Liver (tissue), 9 donors: ENCODE results near the gene ANGEL2. TPM values are rescaled to one million over a fixed set of nuclear protein-coding genes. Genes with fewer than 3 reads are reported as not detected.

Experiments
- DNase-seq: peaks from one replicate; pipeline ENCODE4 v3.0.0-alpha.2; 2017; ENCODE audit warnings: low spot score
- H3K27ac ChIP-seq, 2 donors: one replicate each; pipeline ENCODE4 v1.7.0; 2013; ENCODE audit warnings: inconsistent platforms in 2 of 2, low read length in 2 of 2, control low read depth in 1 of 2, low read depth in 1 of 2, mild to moderate bottlenecking in 1 of 2
- H3K27me3 ChIP-seq, 4 donors: one replicate each; pipeline versions ENCODE4 v1.6.1 to v1.7.0; 2013; ENCODE audit warnings: low read length in 3 of 4, inconsistent platforms in 1 of 4, mild to moderate bottlenecking in 1 of 4, moderate library complexity in 1 of 4; ENCODE audit not compliant: control insufficient read depth in 4 of 4, insufficient read depth in 4 of 4
- H3K36me3 ChIP-seq, 4 donors: one replicate each; pipeline versions ENCODE4 v1.6.1 to v1.7.0; 2013; ENCODE audit warnings: low read length in 3 of 4, mild to moderate bottlenecking in 3 of 4, low read depth in 1 of 4, moderate library complexity in 1 of 4; ENCODE audit not compliant: control insufficient read depth in 4 of 4, insufficient read depth in 3 of 4
- H3K4me1 ChIP-seq, 4 donors: one replicate each; pipeline versions ENCODE4 v1.6.1 to v1.7.0; 2013; ENCODE audit warnings: low read length in 3 of 4, mild to moderate bottlenecking in 3 of 4, moderate library complexity in 1 of 4; ENCODE audit not compliant: control insufficient read depth in 4 of 4, insufficient read depth in 4 of 4
- H3K4me3 ChIP-seq, 3 donors: one replicate each; pipeline versions ENCODE4 v1.6.1 to v1.7.0; 2013; ENCODE audit warnings: low read length in 3 of 3, control low read depth in 1 of 3, low read depth in 1 of 3, mild to moderate bottlenecking in 1 of 3
- H3K9ac ChIP-seq, 2 donors: one replicate each; pipeline ENCODE4 v1.7.0; 2013; ENCODE audit warnings: low read length in 2 of 2, mild to moderate bottlenecking in 2 of 2, moderate library complexity in 2 of 2, control low read depth in 1 of 2, low read depth in 1 of 2
- H3K9me3 ChIP-seq, 4 donors: one replicate each; pipeline versions ENCODE4 v1.6.1 to v1.7.0; 2013; ENCODE audit warnings: low read length in 3 of 4; ENCODE audit not compliant: control insufficient read depth in 4 of 4
- ATF3 ChIP-seq: IDR thresholded peaks from 2 replicates; pipeline ENCODE4 v1.6.1; 2016; ENCODE audit warnings: antibody characterized with exemption
- CTCF ChIP-seq: fragments of 150-350 bp; IDR thresholded peaks from 2 replicates; pipeline ENCODE4 v1.5.1; 2017; ENCODE audit warnings: improper control_type of control experiment, low read depth, low read length; ENCODE audit not compliant: missing input control
- EGR1 ChIP-seq, 2 donors: IDR thresholded peaks; 2 replicates each; pipeline ENCODE4 v1.6.1; 2016 to 2018; ENCODE audit warnings: antibody characterized with exemption in 2 of 2, low read depth in 2 of 2
- FOXA1 ChIP-seq: IDR thresholded peaks from 2 replicates; pipeline ENCODE4 v1.6.1; 2016; ENCODE audit warnings: antibody characterized with exemption
- FOXA2 ChIP-seq: IDR thresholded peaks from 2 replicates; pipeline ENCODE4 v1.6.1; 2016; ENCODE audit warnings: antibody characterized with exemption
- GABPA ChIP-seq, 2 donors: IDR thresholded peaks in 1 of 2; conservative IDR thresholded peaks in 1 of 2; 2 replicates each; pipeline ENCODE4 v1.6.1; 2016; ENCODE audit warnings: antibody characterized with exemption in 2 of 2, mild to moderate bottlenecking in 1 of 2, moderate library complexity in 1 of 2
- HNF4A ChIP-seq, 2 donors: conservative IDR thresholded peaks; 2 replicates each; pipeline ENCODE4 v1.6.1; 2016; ENCODE audit warnings: antibody characterized with exemption in 2 of 2, mild to moderate bottlenecking in 2 of 2
- JUND ChIP-seq, 2 donors: IDR thresholded peaks; 2 replicates each; pipeline ENCODE4 v1.6.1; 2016; ENCODE audit warnings: antibody characterized with exemption in 2 of 2
- MAX ChIP-seq: IDR thresholded peaks from 2 replicates; pipeline ENCODE4 v1.6.1; 2016; ENCODE audit warnings: antibody characterized with exemption
- NR2F2 ChIP-seq: IDR thresholded peaks from 2 replicates; pipeline ENCODE4 v1.6.1; 2016; ENCODE audit warnings: antibody characterized with exemption
- RAD21 ChIP-seq, 2 donors: IDR thresholded peaks; 2 replicates each; pipeline ENCODE4 v1.6.1; 2016; ENCODE audit warnings: antibody characterized with exemption in 2 of 2, mild to moderate bottlenecking in 2 of 2
- RXRA ChIP-seq, 2 donors: IDR thresholded peaks; 2 replicates each; pipeline ENCODE4 v1.6.1; 2017 to 2018; ENCODE audit warnings: antibody characterized with exemption in 2 of 2, mild to moderate bottlenecking in 1 of 2
- TAF1 ChIP-seq: conservative IDR thresholded peaks from 2 replicates; pipeline ENCODE4 v1.6.1; 2016; ENCODE audit warnings: antibody characterized with exemption, mild to moderate bottlenecking
- YY1 ChIP-seq: IDR thresholded peaks from 2 replicates; pipeline ENCODE4 v1.6.1; 2016; ENCODE audit warnings: antibody characterized with exemption, mild to moderate bottlenecking
- ZBTB33 ChIP-seq: IDR thresholded peaks from 2 replicates; pipeline ENCODE4 v1.6.1; 2016; ENCODE audit warnings: antibody characterized with exemption
- WGBS: extraction: QIAGEN DNeasy Blood & Tissue Kit; methylation state at CpG from one replicate; pipeline ENCODE4 v1.1.7; 2013; 5-methylcytosine and 5-hydroxymethylcytosine counted together
- polyA plus RNA-seq, 2 donors: library from polyadenylated mRNA; stranded (reverse) in 1 of 2; unstranded in 1 of 2; fragments of 200-250 nt in 1 of 2; fragments of >200 nt in 1 of 2; fragmentation: Nextera tagmentation in 1 of 2; extraction: Ambion mirVana in 1 of 2; gene quantifications; one replicate each; pipeline versions ENCODE4 v1.2.1 to v1.2.3, GENCODE V29; 2013 to 2015
- total RNA-seq, 2 donors: library from RNA; depleted of rRNA; stranded (reverse); fragments of >200 nt; gene quantifications; one replicate each; pipeline ENCODE4 v1.2.3, GENCODE V29; 2014
- TF ChIP-seq, protein P1 (sequence below): IDR thresholded peaks from 2 replicates; pipeline ENCODE4 v1.6.1; 2016; ENCODE audit warnings: antibody characterized with exemption, mild to moderate bottlenecking
- donor health status: healthy.
- donor health status: healthy.
- donor health status: healthy.
- donor health status: healthy.
- donor health status: healthy.

Gene ANGEL2
- total and polyA plus RNA-seq, 4 donors, result 8.2 to 31.1 (median 16.4) TPM

- TF ChIP-seq YY1 (no peak), GABPA (IDR thresholded peaks at IDR 0.05 in 1 of 2, conservative IDR thresholded peaks at IDR 0.05 in 1 of 2) (no peak), NR2F2 (no peak), EGR1 (IDR thresholded peaks at IDR 0.05; ENCODE audit: low read depth in 2 of 2) (no peak), FOXA2 (no peak), RXRA (IDR thresholded peaks at IDR 0.05) (no peak)
These were observed 64.3 kb downstream of the ANGEL2 start (continued) for GRCh38 chr1:212951126-212951946.

DNA sequence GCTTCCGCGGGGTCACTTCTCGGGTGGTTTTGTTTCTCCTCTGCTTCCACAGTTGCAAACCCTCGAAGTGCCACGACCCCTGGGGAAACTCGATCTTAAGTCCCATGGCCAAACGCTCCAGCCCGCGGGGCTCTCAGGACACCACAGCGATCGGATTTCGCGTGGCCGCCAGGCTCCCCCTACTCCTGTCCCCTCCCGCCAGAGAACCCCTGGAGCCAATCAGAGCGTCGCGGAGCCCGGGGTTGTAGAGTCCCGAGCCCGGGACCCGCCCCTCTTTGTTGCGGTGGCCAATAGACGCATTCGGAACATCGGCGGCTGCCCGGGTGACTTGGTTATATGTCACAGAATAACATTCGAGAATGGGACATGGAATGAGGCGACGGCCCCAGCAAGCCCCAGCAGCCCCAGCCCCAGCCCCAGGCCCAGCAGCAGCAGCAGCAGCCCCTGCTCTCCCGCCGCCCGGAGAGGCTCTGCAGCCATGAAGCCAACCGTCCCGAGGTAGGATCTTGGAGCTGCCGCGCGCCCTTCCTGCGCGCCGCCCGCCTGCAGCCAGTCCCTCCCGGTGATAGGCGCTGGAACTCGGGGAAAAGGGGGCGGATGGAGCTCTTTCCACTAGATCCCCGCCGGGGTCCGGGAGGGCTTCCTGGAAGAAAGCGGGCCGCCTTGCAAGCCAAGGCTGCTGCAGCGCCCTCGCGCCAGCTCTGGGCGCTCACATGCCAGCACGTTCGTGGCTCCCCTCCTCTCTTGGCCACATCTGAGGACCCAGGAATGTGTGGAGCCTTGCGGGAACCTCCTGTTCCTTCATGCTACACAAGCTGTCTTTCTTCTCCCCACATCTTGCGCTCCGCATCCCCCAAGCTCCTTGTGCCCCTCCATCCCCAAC lies 65.2 kb downstream of the ANGEL2 start, which contains the start of gene VASH2:
VASH2 (plus strand) TSS at position 299 of the 883 bp plus-strand sequence. CDS start 1,002 bp downstream, outside the sequence.
- Histone ChIP-seq H3K4me1 (peaks cover 3 to 18% (median 9%) of the 10 kb centered on the region in 4 donors), H3K4me3 (peak within 1 kb of the TSS in 2 of 3 donors; percentile 2 to 48), H3K9me3 (no peaks in the 10 kb centered on the region), H3K27me3 (peaks cover 0 to 15% (median 0%) of the 10 kb centered on the region in 4 donors), H3K27ac (no peak within 1 kb of the TSS), H3K36me3 (no peaks in the 10 kb centered on the region), H3K9ac (no peak within 1 kb of the TSS)
- TF ChIP-seq FOXA1 (no peak), ZBTB33 (no peak), ATF3 (no peak), RXRA (IDR thresholded peaks at IDR 0.05) (no peak), CTCF (no peak), TAF1 (no peak), MAX (no peak), GABPA (IDR thresholded peaks at IDR 0.05 in 1 of 2, conservative IDR thresholded peaks at IDR 0.05 in 1 of 2) (no peak), HNF4A (conservative IDR thresholded peaks at IDR 0.05) (no peak), RAD21 (IDR thresholded peaks at IDR 0.05) (no peak), JUND (IDR thresholded peaks at IDR 0.05) (no peak), FOXA2 (no peak), EGR1 (IDR thresholded peaks at IDR 0.05; ENCODE audit: low read depth in 2 of 2) (no peak), YY1 (no peak), NR2F2 (no peak)
- TF ChIP-seq, protein P1, sequence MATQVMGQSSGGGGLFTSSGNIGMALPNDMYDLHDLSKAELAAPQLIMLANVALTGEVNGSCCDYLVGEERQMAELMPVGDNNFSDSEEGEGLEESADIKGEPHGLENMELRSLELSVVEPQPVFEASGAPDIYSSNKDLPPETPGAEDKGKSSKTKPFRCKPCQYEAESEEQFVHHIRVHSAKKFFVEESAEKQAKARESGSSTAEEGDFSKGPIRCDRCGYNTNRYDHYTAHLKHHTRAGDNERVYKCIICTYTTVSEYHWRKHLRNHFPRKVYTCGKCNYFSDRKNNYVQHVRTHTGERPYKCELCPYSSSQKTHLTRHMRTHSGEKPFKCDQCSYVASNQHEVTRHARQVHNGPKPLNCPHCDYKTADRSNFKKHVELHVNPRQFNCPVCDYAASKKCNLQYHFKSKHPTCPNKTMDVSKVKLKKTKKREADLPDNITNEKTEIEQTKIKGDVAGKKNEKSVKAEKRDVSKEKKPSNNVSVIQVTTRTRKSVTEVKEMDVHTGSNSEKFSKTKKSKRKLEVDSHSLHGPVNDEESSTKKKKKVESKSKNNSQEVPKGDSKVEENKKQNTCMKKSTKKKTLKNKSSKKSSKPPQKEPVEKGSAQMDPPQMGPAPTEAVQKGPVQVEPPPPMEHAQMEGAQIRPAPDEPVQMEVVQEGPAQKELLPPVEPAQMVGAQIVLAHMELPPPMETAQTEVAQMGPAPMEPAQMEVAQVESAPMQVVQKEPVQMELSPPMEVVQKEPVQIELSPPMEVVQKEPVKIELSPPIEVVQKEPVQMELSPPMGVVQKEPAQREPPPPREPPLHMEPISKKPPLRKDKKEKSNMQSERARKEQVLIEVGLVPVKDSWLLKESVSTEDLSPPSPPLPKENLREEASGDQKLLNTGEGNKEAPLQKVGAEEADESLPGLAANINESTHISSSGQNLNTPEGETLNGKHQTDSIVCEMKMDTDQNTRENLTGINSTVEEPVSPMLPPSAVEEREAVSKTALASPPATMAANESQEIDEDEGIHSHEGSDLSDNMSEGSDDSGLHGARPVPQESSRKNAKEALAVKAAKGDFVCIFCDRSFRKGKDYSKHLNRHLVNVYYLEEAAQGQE, result no peak
- DNase-seq, result peak; percentile 52
- WGBS, result 2% methylated on average over 61 of the region's 61 CpGs
